Right renal pelvis (tissue), 4 donors: ENCODE measurements around the gene CBARP. TPM values are rescaled to one million over a fixed set of nuclear protein-coding genes. Genes with fewer than 3 reads are reported as not detected.

ENCODE experiments used
- DNase-seq, 4 donors: peaks; one replicate each; pipeline ENCODE4 v3.0.0-alpha.2; 2013; ENCODE audit warnings: low read depth in 4 of 4, low spot score in 3 of 4, missing footprints in 1 of 4
- polyA plus RNA-seq, 4 donors: library from polyadenylated mRNA; unstranded; fragments of 120-200 nt; gene quantifications; one replicate each; pipeline ENCODE4 v1.2.1, GENCODE V29; 2013; ENCODE audit not compliant: insufficient read length in 4 of 4

The CBARP gene, protein sequence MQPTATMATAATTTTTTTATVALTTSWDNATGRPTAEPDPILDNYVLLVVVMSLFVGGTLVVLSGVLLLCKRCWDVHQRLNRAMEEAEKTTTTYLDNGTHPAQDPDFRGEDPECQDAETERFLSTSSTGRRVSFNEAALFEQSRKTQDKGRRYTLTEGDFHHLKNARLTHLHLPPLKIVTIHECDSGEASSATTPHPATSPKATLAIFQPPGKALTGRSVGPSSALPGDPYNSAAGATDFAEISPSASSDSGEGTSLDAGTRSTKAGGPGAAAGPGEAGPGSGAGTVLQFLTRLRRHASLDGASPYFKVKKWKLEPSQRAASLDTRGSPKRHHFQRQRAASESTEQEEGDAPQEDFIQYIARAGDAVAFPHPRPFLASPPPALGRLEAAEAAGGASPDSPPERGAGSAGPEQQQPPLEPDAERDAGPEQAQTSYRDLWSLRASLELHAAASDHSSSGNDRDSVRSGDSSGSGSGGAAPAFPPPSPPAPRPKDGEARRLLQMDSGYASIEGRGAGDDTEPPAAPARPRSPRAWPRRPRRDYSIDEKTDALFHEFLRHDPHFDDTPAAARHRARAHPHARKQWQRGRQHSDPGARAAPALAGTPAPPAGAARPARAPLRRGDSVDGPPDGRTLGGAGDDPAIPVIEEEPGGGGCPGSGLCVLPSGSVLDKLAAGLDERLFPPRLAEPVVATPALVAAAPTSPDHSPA
- polyA plus RNA-seq = 1 to 10 TPM; 1.6 to 5.3 (median 1.7) TPM

DNA sequence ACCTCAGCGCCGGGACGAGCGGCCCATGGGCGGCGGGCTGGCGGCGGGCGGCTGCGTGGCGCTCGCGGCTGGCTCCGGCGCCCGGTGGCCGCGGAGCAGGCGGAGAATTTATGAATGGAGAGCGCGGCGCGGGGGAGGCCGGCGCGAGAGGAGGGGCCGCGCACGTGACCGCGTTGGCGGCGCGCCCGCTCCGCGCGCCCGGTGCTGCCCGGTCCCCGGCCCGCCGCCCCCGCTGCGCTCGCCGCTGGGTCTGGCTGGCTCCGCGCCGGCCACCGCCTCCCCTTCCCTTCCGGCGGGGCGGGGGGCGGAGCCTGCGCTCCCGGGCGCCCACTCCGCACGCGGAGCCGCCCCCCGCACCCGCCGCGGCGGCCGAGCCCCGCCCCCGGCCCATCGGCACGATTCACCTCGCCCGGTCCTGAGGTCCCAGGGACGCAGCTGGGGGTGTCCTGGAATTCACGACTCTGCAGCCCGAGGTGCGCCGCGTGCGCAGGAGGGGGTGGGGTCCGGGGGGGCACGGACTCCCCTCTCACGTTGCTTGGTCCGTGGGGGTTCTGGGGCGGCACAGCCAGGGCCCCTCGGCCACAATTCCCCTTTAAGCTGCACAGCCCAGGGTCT lies at the start of gene CBARP:
Gene CBARP (minus strand): TSS at position 252 of the 615 bp plus-strand sequence. CDS start 1,905 bp downstream, outside the sequence.
- DNase-seq = no peak

DNA sequence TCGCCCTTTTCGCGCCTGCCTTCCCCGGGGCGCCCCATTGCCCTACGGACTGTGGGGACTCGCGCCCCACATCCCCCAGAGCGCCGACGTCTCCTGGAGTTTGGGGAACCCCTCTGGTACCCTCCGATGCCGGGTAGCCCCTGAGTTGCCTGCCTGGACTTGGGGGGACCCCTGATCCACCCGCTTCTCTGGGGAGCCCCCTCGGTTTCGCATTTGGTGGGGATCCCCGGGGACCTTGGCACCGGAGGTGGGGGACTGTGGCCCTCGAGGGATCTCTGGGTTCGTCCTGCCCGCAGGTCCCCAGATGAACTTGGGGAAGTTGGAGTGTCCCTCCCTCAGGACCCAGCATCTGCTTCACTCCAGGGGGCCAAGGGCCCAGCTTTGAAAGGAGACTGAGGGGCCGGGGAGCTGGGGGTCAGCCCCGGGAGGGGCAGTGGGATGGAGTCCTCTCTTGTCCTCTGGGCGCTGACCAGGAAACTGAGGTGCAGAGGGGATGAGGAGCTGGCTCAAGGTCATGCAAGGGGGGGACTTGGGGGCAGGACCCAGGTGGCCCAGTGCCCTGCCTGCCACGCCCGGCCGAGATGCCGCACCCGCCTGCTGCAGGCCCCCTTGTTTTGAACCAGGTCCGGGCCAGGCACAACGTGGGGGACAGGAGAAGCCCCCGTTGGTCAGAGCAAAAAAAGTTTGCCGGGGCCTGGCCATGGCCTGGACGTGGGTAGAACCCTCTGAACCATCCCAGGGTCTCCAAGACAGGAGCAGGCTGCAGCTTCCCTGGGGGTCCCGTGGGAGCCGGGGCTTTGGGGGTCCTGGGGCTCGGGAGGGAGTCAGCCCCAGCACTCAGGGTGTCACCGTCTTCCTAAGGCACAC lies 48.9 kb upstream of the CBARP start:
- no peak for DNase-seq

DNA sequence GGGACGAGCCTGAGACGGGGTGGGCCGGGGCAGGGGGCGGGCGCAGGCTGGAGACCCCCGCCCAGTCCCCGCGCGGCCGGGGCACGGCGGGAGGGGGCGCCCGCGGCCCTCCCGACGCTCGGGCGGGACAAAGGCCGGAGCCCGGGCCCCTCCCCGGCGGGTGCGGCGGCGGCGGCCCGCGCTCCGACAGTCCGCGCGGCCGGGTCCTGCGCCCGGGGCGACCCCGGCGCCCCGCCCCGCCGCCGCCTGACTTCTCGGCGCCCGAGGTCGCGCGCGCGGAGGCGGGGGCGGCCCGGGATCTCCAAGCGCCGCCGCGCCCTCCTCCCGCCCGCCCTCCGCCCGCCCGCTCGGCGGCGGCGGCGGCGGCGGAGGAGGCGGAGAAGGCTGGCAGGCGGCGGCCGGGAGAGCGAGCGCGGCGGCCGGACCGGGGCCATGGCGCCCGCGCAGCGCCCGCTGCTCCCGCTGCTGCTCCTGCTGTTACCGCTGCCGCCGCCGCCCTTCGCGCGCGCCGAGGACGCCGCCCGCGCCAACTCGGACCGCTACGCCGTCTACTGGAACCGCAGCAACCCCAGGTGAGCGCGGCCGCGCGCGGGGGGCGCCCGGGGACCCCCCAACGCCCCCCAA lies 48.0 kb upstream of the CBARP start, which contains the start of gene EFNA2:
Gene EFNA2 (plus strand): TSS at position 137 of the 624 bp plus-strand sequence. CDS start 296 bp downstream, at position 433.
- no peak for DNase-seq

DNA sequence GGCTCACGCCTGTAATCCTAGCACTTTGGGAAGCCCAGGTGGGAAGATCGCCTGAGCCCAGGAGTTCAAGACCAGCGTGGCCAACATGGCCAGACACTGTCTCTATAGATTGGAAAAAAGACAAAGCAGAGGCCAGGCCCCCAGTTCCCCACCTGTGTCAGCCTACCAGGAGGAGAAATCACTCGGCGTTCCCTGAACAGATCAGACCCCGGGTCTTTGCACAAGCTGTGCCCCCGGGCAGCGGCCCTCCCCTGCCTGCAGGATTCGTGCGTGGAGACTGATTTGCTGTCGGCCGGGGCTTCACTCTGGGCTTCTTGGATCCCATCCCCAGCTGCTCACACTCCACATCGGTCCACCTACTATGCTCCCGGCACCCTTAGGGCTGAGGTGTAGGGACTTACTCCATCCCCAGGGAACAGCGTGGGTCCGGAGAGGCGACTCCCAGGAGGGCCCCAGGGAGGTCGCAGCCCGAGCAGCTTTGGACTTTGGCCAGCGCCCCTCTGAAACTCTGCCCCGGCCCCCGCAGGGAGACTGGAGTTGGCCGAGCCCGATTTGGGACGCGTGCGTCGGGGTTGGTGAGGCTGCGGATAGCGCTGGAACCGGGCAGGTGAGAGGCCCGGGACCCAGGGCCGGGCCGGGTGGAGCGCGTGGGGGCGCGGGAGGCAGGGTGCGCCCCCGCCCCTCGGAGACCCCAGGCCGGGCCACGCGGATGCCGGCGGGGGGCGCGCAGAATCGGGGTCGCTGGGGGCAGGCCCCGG lies 47.4 kb upstream of the CBARP start:
- DNase-seq = no peak

DNA sequence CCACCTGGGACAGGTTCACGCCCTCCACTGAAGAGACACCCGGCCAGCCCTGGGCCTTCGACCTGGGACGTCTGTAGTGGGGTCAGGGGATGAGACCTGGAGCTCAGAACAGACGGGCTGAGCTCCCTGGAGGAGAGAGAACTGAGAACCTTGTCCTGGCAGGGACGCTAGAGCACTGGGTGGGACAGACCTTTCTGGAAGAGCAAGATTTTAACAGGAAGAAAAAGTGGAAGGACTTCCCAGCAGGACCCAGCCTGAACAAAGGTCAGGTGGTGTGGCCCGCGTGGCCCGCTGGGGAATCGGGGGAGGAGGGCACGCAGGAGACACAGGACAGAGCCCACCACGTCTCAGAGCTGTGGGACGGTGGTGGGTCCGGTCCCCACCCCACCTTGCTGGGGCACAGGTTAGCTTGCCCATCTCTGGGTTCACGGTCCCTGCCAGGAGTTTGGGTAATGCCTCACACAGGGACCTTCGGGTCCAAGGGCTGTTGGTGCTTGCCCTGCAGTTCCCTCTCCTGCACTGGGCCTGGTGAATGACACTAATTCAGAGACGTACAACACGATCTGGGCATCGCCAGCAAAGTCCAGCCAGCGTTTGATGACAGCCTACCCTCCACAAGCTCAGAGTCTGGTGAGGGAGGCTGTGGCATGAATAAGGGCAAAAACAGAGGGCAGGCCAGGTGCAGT lies 46.6 kb upstream of the CBARP start:
- DNase-seq = no peak

DNA sequence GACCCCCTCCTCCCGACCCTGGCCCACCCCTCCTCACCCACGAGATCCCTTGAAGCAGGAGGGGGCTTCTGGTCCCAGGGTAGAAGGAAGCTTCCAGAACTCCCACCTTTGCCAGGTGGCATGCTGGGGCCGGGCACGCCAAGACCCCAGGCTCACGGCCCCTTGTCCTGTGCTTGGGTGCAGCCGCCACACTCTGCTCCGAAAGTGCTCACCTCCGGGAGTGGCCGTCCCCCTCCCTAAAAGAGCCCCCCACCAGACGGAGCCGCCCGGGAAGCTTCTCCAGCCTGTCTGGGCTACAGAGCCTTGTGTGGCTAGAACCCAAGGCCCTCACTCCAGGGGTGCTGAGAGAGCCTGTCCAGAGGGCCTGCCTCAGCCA lies 46.1 kb upstream of the CBARP start:
- no peak for DNase-seq

DNA sequence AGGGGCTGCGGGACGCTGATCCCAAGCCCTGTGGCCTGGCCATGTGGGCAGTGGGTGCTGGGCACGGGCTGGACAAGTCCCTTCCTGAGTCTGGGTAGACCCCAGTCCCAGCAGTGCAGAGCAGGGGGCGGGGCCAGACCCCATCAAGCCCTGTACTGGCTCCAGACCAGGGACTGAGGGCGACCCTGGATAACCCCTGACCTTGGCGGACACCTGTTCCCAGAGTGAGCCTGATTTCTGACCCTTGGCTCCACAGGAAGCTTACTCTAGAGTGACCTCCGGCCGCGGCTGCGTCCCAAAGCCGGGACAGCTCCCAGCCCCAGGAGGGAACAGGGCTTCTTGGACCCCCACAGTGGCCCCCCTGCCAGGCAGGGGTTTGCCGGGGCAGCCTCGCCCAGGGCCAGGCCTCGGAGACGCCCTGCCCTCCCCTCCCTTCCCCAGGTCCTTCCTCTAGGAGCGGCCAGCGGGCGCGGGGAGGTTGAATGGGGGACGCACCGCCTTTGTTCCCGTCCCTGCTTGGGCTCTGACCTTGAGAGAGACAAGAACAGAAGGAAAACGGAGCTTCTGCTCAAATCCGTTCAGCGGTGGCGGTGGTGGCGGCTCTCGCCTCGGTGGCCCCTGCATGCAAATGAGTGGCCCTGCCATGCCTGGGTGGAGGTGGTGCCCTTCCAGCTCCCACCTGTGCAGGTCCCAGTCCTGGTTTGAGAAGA lies 45.6 kb upstream of the CBARP start:
- no peak for DNase-seq

DNA sequence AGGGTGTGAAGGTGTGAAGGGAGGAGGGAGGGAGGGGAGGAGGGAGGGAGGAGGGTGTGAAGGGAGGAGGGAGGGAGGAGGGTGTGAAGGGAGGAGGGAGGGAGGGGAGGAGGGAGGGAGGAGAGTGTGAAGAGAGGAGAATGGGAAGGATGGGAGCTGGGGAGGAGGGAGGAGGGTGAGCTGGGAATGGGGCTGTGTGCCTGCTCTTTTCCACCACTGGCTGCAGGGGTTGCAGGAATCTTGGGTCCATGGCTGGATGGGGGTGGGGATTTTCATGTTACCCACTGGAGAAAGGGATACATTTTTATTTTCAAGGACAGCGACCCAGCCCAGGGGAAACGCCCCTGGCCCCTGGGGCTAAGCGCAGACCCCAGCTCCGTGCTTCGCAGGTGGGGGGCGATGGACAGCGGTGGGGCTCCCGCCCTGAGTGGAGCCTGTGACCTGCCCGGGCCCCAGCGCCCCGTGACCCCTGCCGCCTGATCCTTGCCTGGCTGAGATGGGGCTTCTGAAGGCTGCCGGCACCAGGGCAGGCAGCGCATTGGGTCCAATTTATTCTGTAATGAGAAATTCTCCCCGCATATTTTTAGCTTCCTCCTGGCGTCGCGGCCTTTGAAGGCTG lies 44.9 kb upstream of the CBARP start:
- DNase-seq = no peak

DNA sequence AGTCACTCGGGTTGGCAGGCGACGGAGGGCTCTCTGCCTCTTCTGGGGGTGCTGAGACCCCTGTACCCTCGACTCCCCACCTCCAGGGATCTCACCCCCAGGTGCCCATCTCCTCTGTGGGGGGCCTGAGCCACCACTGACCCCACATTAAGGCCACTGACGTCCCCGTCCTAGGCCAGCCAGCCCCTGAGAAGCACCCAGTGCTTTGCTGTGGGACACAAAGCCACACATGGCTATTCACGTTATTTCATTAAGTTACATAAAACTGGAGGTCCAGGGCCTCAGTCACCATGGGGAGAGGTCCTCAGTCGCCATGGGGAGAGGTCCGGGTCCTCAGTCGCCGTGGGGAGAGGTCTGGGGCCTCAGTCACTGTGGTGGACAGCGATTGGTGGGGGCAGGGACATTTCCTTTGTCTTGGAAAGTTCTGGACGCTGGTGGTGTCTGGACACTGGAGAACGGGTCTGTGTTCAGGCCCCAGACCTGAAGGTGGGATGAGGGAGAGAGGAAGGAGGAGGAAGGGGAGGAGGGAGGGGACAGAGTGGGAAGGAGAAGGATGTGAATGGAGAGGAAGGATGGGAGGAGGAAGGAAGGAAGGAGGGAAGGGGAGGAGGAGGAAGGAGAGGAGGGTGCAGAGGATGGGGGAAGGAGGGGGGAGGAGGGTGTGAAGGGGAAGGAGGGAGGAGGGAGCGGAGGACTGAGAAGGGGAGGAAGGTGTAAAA lies 43.9 kb upstream of the CBARP start:
- no peak for DNase-seq

DNA sequence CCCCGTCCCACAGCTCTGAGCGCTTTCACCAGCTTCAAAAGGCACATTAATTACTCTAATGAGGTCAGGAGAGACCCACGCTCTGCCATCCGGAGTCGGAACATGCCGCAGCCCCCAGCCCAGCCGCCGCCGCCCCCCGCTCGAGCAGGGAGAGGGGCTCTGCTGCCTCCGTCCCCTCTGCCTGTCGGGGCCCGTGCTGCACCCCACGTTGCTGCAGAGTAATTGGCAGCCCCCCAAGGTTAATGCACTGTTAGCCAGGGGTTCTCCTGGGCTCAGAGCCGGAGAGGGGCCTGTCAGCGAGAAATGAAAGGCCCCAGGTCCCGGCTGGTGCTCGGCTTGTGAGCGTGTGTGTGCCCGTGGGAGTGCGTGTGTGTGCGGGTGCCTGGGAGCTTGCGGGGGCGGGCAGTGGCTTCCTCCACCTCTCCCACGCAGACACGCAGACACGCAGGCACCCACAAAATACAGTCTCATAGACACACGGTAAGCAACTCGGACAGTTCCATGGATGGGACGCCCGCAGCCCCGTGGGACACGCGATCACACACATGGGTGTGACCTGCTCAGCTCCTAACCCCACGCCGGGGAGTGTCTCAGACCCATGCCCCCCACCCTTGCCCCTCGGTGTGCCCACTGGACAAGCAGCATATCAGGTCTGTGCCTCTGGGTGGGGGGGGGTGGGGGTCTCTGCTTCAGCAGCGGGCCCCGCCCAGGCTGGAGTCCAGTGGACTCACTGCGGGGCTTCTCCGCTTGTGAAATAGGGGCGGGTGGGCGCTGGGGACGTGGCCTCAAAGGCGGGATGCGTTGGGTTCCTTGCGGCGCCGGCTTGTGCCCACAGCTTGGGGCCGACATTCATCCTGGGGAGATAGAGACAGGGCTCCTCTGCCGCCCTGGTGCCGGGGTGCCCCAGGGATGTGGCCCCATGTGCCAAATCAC lies 43.1 kb upstream of the CBARP start:
- DNase-seq = no peak

DNA sequence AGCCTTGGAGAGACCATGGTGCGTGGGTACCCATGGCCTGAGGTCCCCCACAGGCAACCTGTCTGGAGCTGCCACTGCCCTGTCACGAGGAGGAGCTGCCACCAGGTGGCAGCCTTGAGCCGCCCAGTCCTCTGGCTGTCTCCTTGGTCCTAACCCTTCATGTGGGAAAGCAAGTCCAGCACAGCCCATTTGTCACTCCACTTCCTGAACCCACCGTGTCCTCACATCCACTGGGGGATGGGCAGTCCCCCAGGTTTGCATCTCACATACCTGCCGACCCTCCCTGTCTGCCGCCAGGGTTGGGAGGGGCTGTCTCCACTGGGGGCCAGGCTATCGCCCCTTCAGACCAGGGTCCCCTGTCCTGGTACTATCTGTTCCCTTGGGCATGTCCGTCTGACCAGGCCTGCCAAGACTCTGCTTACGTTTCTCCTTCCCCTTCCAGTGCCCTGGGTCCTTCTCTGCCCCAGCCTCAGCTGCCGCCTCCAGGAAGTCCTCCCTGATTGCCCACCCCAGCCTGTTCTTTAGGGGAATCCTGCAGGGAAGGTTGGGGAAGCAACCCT lies 42.1 kb upstream of the CBARP start:
- peak in 2 of 4 donors; percentile 72 to 83 for DNase-seq

DNA sequence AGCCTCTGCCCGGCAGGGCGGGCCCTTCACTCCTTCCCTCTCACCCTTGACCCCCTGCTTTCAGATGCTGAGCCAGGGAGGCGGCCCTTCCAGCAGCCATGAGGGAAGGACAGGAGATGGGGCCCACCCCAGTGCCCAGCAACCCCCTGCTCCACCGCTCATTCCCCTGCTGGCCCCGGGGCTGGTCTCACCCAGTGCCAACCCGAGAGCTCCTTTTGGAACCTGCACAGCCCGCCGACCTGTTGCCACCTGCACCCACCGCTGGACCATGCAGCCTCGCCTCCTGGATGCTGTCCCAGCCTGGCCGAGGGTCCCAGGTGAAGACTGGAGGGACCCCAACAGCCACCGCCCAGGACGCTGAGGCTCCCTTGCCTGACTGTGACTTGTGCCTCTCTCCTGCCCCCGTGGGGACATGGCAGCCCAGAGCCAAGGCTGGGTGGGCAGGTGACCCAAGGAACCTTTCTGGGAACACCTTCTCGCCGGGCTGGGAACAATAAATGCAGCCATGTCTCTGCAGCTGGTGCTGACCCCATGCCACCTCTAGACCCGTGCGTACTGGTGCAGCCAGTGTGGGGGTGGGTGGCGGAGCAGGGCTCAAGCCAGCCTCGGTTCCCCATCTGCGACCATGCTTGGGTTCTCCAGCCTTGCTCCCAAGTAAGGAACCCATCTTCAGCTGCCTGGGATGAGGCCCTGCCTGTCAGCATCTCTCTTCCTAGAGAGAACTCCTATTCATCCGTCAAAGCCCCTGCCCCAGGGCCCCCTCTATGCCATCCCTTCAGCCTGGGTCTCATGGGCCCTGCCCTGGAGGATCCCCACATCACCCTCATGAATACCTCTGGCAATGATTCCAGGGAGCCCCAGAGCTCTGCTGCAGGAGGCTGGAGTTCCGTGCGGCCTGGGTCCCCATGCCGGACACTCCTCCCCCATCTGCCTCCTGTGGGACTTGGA lies 41.2 kb upstream of the CBARP start:
- no peak for DNase-seq

DNA sequence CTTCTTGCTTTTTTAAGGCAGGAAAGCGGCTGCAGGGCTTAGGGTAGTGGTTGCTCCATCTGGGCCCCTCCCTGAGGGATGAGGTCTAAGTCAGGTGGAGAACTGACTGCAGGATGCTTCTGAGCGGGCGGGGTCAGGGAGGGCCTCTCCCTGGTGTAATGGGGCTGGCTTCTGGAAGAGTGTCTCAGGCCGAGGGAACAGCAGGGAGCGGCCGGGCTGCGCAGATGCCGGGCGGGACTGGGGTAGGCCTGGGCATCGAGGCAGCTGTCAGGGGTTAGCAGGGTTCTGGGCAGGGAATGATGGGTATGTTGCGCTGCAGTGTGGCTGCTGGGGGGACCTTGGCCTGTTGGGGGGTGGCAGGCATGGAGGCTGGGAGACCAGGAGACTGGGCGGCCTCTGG lies 40.3 kb upstream of the CBARP start:
- no peak for DNase-seq

DNA sequence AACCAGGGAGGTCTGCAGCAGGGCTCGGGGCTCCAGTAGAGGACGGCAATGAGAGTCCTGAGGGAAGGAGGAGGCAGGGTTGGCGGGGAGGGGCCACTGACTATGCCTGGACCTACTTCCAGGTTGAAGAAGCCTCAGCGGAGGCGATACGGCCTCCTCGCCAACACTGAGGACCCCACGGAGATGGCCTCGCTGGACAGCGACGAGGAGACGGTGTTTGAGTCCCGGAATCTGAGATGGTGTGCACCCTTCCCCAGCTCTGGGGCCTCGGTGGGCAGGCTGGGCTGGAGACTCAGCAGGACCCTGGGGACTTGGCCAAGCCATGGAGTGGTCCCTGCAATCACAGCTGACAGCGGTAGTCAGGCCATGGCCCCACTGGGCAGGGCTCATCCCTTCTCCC lies 39.3 kb upstream of the CBARP start:
- DNase-seq = no peak

DNA sequence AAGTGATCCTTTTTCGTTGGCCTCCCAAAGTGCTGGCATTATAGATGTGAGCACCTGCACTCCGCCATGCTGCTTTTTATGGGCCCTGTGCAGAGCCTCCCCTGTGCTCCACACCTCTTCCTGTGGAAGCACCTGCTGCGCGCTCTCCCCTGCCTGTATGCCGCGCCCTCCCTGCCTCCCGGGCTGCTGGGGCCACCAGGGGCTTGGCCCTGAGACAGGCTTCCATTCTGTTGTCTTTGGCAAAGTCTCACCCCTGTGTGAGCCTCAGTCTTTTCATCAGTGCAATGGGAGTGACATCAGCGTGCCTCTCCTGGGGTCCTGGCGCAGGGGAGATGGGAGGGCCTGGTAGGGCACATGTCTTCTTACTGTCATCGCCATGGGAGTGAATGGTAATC lies 38.8 kb upstream of the CBARP start:
- no peak for DNase-seq
